Testis (tissue), 2 donors: ENCODE data around the gene ZBTB7A.

Source experiments
- POLR2A ChIP-seq: fragments of 450-650 bp; IDR thresholded peaks from one replicate; pipeline ENCODE4 v1.6.1; 2017; ENCODE audit warnings: antibody characterized with exemption, mild to moderate bottlenecking, moderate library complexity
- TF ChIP-seq, protein P1 (sequence below), 3 experiments: fragments of 450-650 bp in 2 of 3; fragments of 200-600 bp in 1 of 3; sonication (generic) in 1 of 3; IDR thresholded peaks; one replicate each; pipeline ENCODE4 v1.5.1; 2016 to 2019; ENCODE audit warnings: antibody characterized with exemption in 3 of 3, mild to moderate bottlenecking in 2 of 3, moderate library complexity in 1 of 3

DNA sequence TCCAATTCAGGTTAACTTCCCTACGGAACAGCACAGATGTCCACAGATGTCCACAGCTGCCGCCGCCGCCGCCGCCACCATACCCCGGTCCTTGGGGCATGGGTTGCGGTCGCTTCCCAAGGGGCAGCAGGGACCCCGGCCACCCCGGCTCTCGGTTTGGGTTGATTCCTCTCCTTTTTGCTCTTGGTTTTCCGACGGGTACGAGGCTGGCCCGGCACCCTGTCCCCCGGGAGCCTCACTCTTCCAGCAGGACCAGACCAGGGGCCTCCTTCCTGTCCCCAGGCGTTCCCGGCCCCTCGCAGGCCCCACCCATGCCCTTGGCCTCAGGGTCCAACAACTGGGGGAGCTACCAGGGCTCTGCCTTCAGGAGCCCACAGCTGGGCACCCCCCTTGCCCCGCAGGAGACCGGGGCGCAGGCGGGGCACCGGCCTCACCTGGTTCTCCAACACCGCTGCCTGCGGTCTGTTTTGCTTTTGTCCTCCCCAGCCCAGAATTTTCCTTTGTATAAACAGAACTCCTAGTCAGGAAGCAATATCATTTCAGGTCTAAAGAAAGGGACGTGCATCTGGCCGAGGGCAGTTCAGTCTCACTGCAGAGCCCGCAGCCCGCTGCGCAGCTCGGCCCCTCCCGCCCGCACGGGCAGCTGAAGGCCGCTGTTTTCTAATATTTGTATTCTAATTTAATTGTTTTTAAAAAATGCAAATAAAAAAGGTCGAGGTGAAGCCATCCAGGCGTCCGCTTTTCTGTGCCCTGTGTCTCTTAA, 27.9 kb downstream of the ZBTB7A start:
- TF ChIP-seq, protein P1, sequence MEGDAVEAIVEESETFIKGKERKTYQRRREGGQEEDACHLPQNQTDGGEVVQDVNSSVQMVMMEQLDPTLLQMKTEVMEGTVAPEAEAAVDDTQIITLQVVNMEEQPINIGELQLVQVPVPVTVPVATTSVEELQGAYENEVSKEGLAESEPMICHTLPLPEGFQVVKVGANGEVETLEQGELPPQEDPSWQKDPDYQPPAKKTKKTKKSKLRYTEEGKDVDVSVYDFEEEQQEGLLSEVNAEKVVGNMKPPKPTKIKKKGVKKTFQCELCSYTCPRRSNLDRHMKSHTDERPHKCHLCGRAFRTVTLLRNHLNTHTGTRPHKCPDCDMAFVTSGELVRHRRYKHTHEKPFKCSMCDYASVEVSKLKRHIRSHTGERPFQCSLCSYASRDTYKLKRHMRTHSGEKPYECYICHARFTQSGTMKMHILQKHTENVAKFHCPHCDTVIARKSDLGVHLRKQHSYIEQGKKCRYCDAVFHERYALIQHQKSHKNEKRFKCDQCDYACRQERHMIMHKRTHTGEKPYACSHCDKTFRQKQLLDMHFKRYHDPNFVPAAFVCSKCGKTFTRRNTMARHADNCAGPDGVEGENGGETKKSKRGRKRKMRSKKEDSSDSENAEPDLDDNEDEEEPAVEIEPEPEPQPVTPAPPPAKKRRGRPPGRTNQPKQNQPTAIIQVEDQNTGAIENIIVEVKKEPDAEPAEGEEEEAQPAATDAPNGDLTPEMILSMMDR (IDR thresholded peaks at IDR 0.05), result no peak
- TF ChIP-seq POLR2A, result no peak
